B cell (primary cell): ENCODE data around the gene RAB3IP. TPM values are rescaled to one million over a fixed set of nuclear protein-coding genes. Genes with fewer than 3 reads are reported as not detected.

Source experiments
- ATAC-seq: fragments of 200-7000 bp; cut with Tn5 transposase; one replicate; pipeline ENCODE4 v1.10.0; 2021; ENCODE audit warnings: low read depth, mild to moderate bottlenecking, moderate number of reproducible peaks, moderate library complexity
- CTCF ChIA-PET: fragments of 350-600 bp; sonication (Branson Sonifier 250); formaldehyde crosslinking; loops from one replicate; lab custom pipeline; 2021; ENCODE audit warnings: antibody characterized with exemption, inconsistent platforms; lab: Charles Lee
- POLR2A ChIA-PET: fragments of 350-600 bp; sonication (Branson Sonifier 250); formaldehyde crosslinking; loops from one replicate; lab custom pipeline; 2021; ENCODE audit warnings: antibody characterized with exemption; lab: Charles Lee
- DNase-seq: peaks from one replicate; pipeline ENCODE4 v3.0.0; 2013
- H2AFZ ChIP-seq: 2 replicates; pipeline ENCODE4 v1.6.1; 2012; ENCODE audit warnings: mild to moderate bottlenecking, low read depth, low read length; ENCODE audit not compliant: insufficient read depth, poor library complexity, severe bottlenecking
- H3K27ac ChIP-seq, 2 donors: 1 replicate in 1 of 2; 2 replicates in 1 of 2; pipeline ENCODE4 v1.5.1; 2012 to 2013; ENCODE audit warnings: low read length in 2 of 2, mild to moderate bottlenecking in 2 of 2, moderate library complexity in 1 of 2
- H3K27me3 ChIP-seq, 4 experiments: fragments of 200-600 bp in 1 of 4; sonication (generic) in 1 of 4; replicated peaks in 1 of 4; 1 replicate in 2 of 4; 2 replicates in 2 of 4; pipeline versions ENCODE4 v1.6.1 to v1.7.0; 2013 to 2016; ENCODE audit warnings: low read length in 3 of 4, mild to moderate bottlenecking in 2 of 4, mixed read lengths in 1 of 4, moderate library complexity in 1 of 4; ENCODE audit not compliant: insufficient read depth in 4 of 4, control insufficient read depth in 3 of 4; ENCODE audit errors: control extremely low read depth in 1 of 4
- H3K36me3 ChIP-seq, 2 experiments: replicated peaks in 1 of 2; 1 replicate in 1 of 2; 2 replicates in 1 of 2; pipeline versions ENCODE4 v1.6.1 to v1.7.1; 2013; ENCODE audit warnings: low read length in 1 of 2; ENCODE audit not compliant: insufficient read depth in 2 of 2, control insufficient read depth in 1 of 2; ENCODE audit errors: control extremely low read depth in 1 of 2, extremely low read depth in 1 of 2
- H3K4me1 ChIP-seq, 2 donors: fragments of 200-600 bp in 1 of 2; sonication (generic) in 1 of 2; 1 replicate in 1 of 2; 2 replicates in 1 of 2; pipeline versions ENCODE4 v1.5.1 to v1.6.1; 2013 to 2017; ENCODE audit warnings: low read length in 2 of 2; ENCODE audit not compliant: control insufficient read depth in 2 of 2, insufficient read depth in 2 of 2
- H3K4me2 ChIP-seq: replicated peaks from 2 replicates; pipeline ENCODE3; 2012; ENCODE audit warnings: mild to moderate bottlenecking, low read depth, low read length; ENCODE audit not compliant: poor library complexity, severe bottlenecking
- H3K4me3 ChIP-seq, 5 experiments: fragments of 200-600 bp in 1 of 5; sonication (generic) in 1 of 5; 1 replicate in 3 of 5; 2 replicates in 2 of 5; pipeline versions ENCODE4 v1.5.1 to v1.7.0; 2011 to 2016; ENCODE audit warnings: low read length in 4 of 5, mild to moderate bottlenecking in 4 of 5, low read depth in 2 of 5, control low read depth in 1 of 5, moderate library complexity in 1 of 5; ENCODE audit not compliant: insufficient read depth in 1 of 5; ENCODE audit errors: control extremely low read depth in 1 of 5, extremely low read depth in 1 of 5
- H3K79me2 ChIP-seq: fragments of 200-600 bp; sonication (generic); one replicate; pipeline ENCODE4 v1.6.0; 2016; ENCODE audit warnings: low read length; ENCODE audit not compliant: control insufficient read depth, insufficient read depth
- H3K9ac ChIP-seq: fragments of 200-600 bp; sonication (generic); 2 replicates; pipeline ENCODE4 v1.6.1; 2017; ENCODE audit warnings: mild to moderate bottlenecking, low read length, moderate library complexity
- H3K9me3 ChIP-seq, 3 donors: one replicate each; pipeline versions ENCODE4 v1.6.1 to v1.7.1; 2013; ENCODE audit warnings: low read length in 2 of 3; ENCODE audit not compliant: control insufficient read depth in 2 of 3, insufficient read depth in 1 of 3; ENCODE audit errors: control extremely low read depth in 1 of 3
- H4K20me1 ChIP-seq: 2 replicates; pipeline ENCODE4 v1.6.0; 2012; ENCODE audit warnings: mild to moderate bottlenecking, low read length; ENCODE audit not compliant: insufficient read depth, control insufficient read depth, poor library complexity, severe bottlenecking
- H3K27ac Mint-ChIP-seq: one replicate; pipeline ENCODE4 v1.8.0; 2021; ENCODE audit warnings: mixed read lengths
- H3K27me3 Mint-ChIP-seq: one replicate; pipeline ENCODE4 v1.8.0; 2021; ENCODE audit warnings: mixed read lengths
- H3K4me1 Mint-ChIP-seq: one replicate; pipeline ENCODE4 v1.8.0; 2021; ENCODE audit warnings: mixed read lengths
- H3K4me3 Mint-ChIP-seq: one replicate; pipeline ENCODE4 v1.8.0; 2021; ENCODE audit warnings: mixed read lengths
- H3K9me3 Mint-ChIP-seq: one replicate; pipeline ENCODE4 v1.8.0; 2022; ENCODE audit warnings: mixed read lengths; ENCODE audit not compliant: insufficient read depth
- EZH2 ChIP-seq: IDR thresholded peaks from 2 replicates; pipeline ENCODE4 v1.6.1; 2012; ENCODE audit warnings: borderline replicate concordance, low read depth, mild to moderate bottlenecking, moderate library complexity, low read length; ENCODE audit not compliant: insufficient read depth, poor library complexity, severe bottlenecking
- WGBS: methylation state at CpG from one replicate; pipeline ENCODE4 v1.1.5; 2013; ENCODE audit warnings: missing lambda C conversion rate; ENCODE audit not compliant: insufficient coverage; 5-methylcytosine and 5-hydroxymethylcytosine counted together
- intact Hi-C: fragments of 100-400 bp; cut with micrococcal nuclease; formaldehyde crosslinking; loops from one replicate; pipeline ENCODE4 v1.10.0; 2022
- polyA plus RNA-seq: library from polyadenylated mRNA; depleted of rRNA; stranded (reverse); fragments of >200 nt; gene quantifications from 2 replicates; pipeline ENCODE4 v1.2.3, GENCODE V29; 2012
- total RNA-seq, 2 donors: library from RNA; stranded (reverse); fragments of 120-200 nt in 1 of 2; gene quantifications; 1 replicate in 1 of 2; 2 replicates in 1 of 2; pipeline versions ENCODE4 v1.2.3 to v1.2.4, GENCODE V29; 2013 to 2022
- TF ChIP-seq, protein P1 (sequence below): fragments of 200-600 bp; IDR thresholded peaks from one replicate; pipeline ENCODE4 v1.8.0; 2022; ENCODE audit warnings: antibody characterized with exemption, mild to moderate bottlenecking

The RAB3IP gene
- total and polyA plus RNA-seq, 2 donors (not counting 1 experiment from before 2014, with no cell fraction given): 11.2 to 37.9 TPM

DNA sequence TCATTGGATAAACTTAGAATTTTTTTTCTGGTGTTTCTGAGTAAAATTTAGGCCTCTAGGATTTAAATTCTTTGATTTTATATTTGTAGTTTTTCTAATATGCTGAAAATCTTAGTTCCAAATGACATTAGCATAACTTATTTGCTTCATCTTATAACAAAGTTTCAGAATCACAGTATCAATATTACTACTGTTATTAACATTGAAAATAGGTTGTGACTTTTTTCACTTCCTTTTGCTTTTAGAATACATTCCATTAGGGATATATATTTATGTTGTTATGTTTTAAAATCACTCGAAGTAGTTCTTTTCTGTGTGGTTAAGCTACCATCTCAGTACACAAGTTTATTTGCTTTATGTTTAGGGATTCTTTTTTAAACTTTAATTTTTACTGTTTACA lies 12.8 kb downstream of the RAB3IP start:
- ATAC-seq: no peak
- no CpG with 5 or more reads among the region's 1 CpG for WGBS
- peaks cover 4 to 7% of the 10 kb centered on the region in 2 experiments for H3K36me3 ChIP-seq
- TF ChIP-seq, protein P1, sequence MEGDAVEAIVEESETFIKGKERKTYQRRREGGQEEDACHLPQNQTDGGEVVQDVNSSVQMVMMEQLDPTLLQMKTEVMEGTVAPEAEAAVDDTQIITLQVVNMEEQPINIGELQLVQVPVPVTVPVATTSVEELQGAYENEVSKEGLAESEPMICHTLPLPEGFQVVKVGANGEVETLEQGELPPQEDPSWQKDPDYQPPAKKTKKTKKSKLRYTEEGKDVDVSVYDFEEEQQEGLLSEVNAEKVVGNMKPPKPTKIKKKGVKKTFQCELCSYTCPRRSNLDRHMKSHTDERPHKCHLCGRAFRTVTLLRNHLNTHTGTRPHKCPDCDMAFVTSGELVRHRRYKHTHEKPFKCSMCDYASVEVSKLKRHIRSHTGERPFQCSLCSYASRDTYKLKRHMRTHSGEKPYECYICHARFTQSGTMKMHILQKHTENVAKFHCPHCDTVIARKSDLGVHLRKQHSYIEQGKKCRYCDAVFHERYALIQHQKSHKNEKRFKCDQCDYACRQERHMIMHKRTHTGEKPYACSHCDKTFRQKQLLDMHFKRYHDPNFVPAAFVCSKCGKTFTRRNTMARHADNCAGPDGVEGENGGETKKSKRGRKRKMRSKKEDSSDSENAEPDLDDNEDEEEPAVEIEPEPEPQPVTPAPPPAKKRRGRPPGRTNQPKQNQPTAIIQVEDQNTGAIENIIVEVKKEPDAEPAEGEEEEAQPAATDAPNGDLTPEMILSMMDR: no peak
- no peak for TF ChIP-seq EZH2
- no peak overlapping the region for H3K27ac ChIP-seq
- no peak overlapping the region for H3K4me3 Mint-ChIP-seq
- POLR2A ChIA-PET: no interaction called here
- CTCF ChIA-PET: no interaction called here
- peaks cover 1% of the 10 kb centered on the region for H3K4me1 Mint-ChIP-seq
- H3K9me3 Mint-ChIP-seq: no peaks in the 10 kb centered on the region
- no peak overlapping the region for H3K9ac ChIP-seq
- H3K79me2 ChIP-seq: peaks cover 30% of the 10 kb centered on the region
- H3K27me3 Mint-ChIP-seq: no peaks in the 10 kb centered on the region
- H3K4me2 ChIP-seq: no peak overlapping the region
- peaks cover 0 to 3% (median 0%) of the 10 kb centered on the region in 3 donors for H3K9me3 ChIP-seq
- no peaks in the 10 kb centered on the region for H3K27me3 ChIP-seq
- no peak for DNase-seq
- H4K20me1 ChIP-seq: no peaks in the 10 kb centered on the region
- no peak overlapping the region for H3K4me3 ChIP-seq
- no peak overlapping the region for H3K27ac Mint-ChIP-seq
- H3K4me1 ChIP-seq: no peaks in the 10 kb centered on the region
- no peak overlapping the region for H2AFZ ChIP-seq
- intact Hi-C loops: no loop called here

DNA sequence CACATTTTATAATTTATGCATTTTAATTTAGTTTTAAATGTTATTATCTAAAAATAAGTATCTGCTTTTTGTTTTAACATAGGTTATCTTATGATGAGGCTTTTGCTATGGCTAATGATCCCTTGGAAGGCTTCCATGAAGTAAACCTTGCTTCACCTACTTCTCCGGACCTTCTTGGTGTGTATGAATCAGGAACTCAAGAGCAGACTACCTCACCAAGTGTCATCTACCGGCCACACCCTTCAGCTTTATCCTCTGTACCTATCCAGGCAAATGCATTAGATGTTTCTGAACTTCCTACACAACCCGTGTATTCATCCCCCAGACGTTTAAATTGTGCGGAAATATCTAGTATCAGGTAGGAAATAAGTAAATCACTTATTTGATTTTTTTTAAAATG lies 16.6 kb downstream of the RAB3IP start:
- H3K4me2 ChIP-seq: no peak overlapping the region
- no peaks in the 10 kb centered on the region for H3K27me3 ChIP-seq
- H3K4me1 ChIP-seq: no peaks in the 10 kb centered on the region
- H3K27ac ChIP-seq: no peak overlapping the region
- H4K20me1 ChIP-seq: no peaks in the 10 kb centered on the region
- intact Hi-C loops: no loop called here
- H3K4me3 ChIP-seq: no peak overlapping the region
- H2AFZ ChIP-seq: no peak overlapping the region
- H3K9me3 ChIP-seq: peaks cover 3 to 8% (median 4%) of the 10 kb centered on the region in 3 donors
- POLR2A ChIA-PET: no interaction called here
- peaks cover 12 to 19% of the 10 kb centered on the region in 2 experiments for H3K36me3 ChIP-seq
- H3K9ac ChIP-seq: no peak overlapping the region
- DNase-seq (no peak), ATAC-seq (no peak)
- TF ChIP-seq, protein P1: no peak
- TF ChIP-seq EZH2: no peak
- Mint-ChIP-seq H3K9me3 (peaks cover 3% of the 10 kb centered on the region), H3K4me1 (peaks cover 1% of the 10 kb centered on the region), H3K4me3 (no peak overlapping the region), H3K27me3 (no peaks in the 10 kb centered on the region), H3K27ac (no peak overlapping the region)
- CTCF ChIA-PET: no interaction called here
- peaks cover 16% of the 10 kb centered on the region for H3K79me2 ChIP-seq
- WGBS: no CpG with 5 or more reads among the region's 5 CpGs
